HCT116 (cell line): ENCODE data around the gene DCP2. TPM values are rescaled to one million over a fixed set of nuclear protein-coding genes. Genes with fewer than 3 reads are reported as not detected.

ENCODE experiments used
- ATAC-seq: fragments of 200-7000 bp; cut with Tn5 transposase; 2 replicates; pipeline ENCODE4 v1.9.1; 2020; ENCODE audit warnings: mild to moderate bottlenecking, moderate library complexity
- BruUV-seq: library from RNA; stranded (reverse); fragments of 400-500 nt; replicated peaks from 2 replicates; lab custom pipeline; 2021; lab: Mats Ljungman, UMichigan
- CTCF ChIA-PET: fragments of 300-600 bp; sonication (Branson Sonifier 250); formaldehyde crosslinking; loops from one replicate; lab custom pipeline; 2021; ENCODE audit warnings: antibody characterized with exemption; lab: Charles Lee
- POLR2A ChIA-PET: fragments of 300-600, 350-600 bp; sonication (Branson Sonifier 250); formaldehyde crosslinking; loops from one replicate; lab custom pipeline; 2021; ENCODE audit warnings: antibody characterized with exemption; lab: Charles Lee
- RAD21 ChIA-PET, 2 experiments: fragments of 300-600 bp; sonication (Branson Sonifier 250); formaldehyde crosslinking; loops; one replicate each; lab custom pipeline; 2023; ENCODE audit warnings: low total read pairs in 2 of 2; ENCODE audit not compliant: uncharacterized antibody in 2 of 2, unreplicated experiment in 2 of 2, low non-redundant PET in 1 of 2; lab: Charles Lee
- DNase-seq: peaks from one replicate; pipeline ENCODE4 v3.0.0-alpha.2; 2010; ENCODE audit warnings: low read depth, low spot score
- H2AFZ ChIP-seq: fragments of 200-600 bp; shearing (Covaris generic), sonication (generic); 2 replicates; pipeline ENCODE4 v1.6.1; 2017; ENCODE audit warnings: low read depth, mixed run types, mixed read lengths, antibody characterized with exemption, low read length; ENCODE audit not compliant: poor library complexity, severe bottlenecking
- H3K27ac ChIP-seq: 2 replicates; pipeline ENCODE4 v1.5.1; 2012; ENCODE audit warnings: low read depth, low read length
- H3K27me3 ChIP-seq: fragments of 200-600 bp; sonication (generic); 2 replicates; pipeline ENCODE4 v1.6.1; 2016; ENCODE audit warnings: mixed run types, low read length, mixed read lengths; ENCODE audit not compliant: insufficient read depth
- H3K36me3 ChIP-seq, 2 experiments: fragments of 200-500 bp in 1 of 2; fragments of 200-600 bp in 1 of 2; sonication (Bioruptor generic) in 1 of 2; sonication (generic) in 1 of 2; 2 replicates each; pipeline versions ENCODE4 v1.5.1 to v1.6.1; 2014 to 2016; ENCODE audit warnings: low read length in 2 of 2, inconsistent platforms in 1 of 2, mixed read lengths in 1 of 2, mixed run types in 1 of 2; ENCODE audit not compliant: insufficient read depth in 2 of 2, control insufficient read depth in 1 of 2
- H3K4me1 ChIP-seq, 2 experiments: fragments of 200-600 bp in 1 of 2; sonication (generic) in 1 of 2; 2 replicates each; pipeline versions ENCODE4 v1.5.1 to v1.6.1; 2012 to 2017; ENCODE audit warnings: low read length in 2 of 2, inconsistent platforms in 1 of 2, mild to moderate bottlenecking in 1 of 2, mixed read lengths in 1 of 2, mixed run types in 1 of 2, moderate library complexity in 1 of 2; ENCODE audit not compliant: insufficient read depth in 2 of 2, control insufficient read depth in 1 of 2
- H3K4me2 ChIP-seq: fragments of 200-600 bp; sonication (generic); 2 replicates; pipeline ENCODE4 v1.6.1; 2017; ENCODE audit warnings: mixed run types, low read length, mixed read lengths
- H3K4me3 ChIP-seq, 2 experiments: fragments of 200-600 bp in 1 of 2; sonication (generic) in 1 of 2; replicated peaks in 1 of 2; 2 replicates each; pipeline ENCODE4 v1.5.1; 2011 to 2016; ENCODE audit warnings: low read length in 2 of 2, control low read depth in 1 of 2, low read depth in 1 of 2, mild to moderate bottlenecking in 1 of 2, mixed read lengths in 1 of 2, mixed run types in 1 of 2
- H3K79me2 ChIP-seq: fragments of 200-600 bp; sonication (generic); 2 replicates; pipeline ENCODE4 v1.6.1; 2017; ENCODE audit warnings: mild to moderate bottlenecking, mixed run types, low read length, moderate library complexity, mixed read lengths; ENCODE audit not compliant: insufficient read depth
- H3K9ac ChIP-seq: fragments of 200-600 bp; sonication (generic); 2 replicates; pipeline ENCODE4 v1.6.1; 2016; ENCODE audit warnings: low read length, mixed read lengths
- H3K9me2 ChIP-seq: fragments of 200-600 bp; sonication (generic), shearing (Covaris generic); 2 replicates; pipeline ENCODE4 v1.6.1; 2017; ENCODE audit warnings: mixed run types, mild to moderate bottlenecking, moderate library complexity; ENCODE audit not compliant: insufficient read depth
- H3K9me3 ChIP-seq, 2 experiments: fragments of 200-500 bp in 1 of 2; fragments of 200-600 bp in 1 of 2; sonication (Bioruptor generic) in 1 of 2; sonication (generic) in 1 of 2; 2 replicates each; pipeline ENCODE4 v1.6.1; 2014 to 2017; ENCODE audit warnings: low read length in 2 of 2, mixed read lengths in 2 of 2, inconsistent platforms in 1 of 2, low read depth in 1 of 2, mild to moderate bottlenecking in 1 of 2, mixed run types in 1 of 2, moderate library complexity in 1 of 2; ENCODE audit not compliant: control insufficient read depth in 1 of 2, insufficient read depth in 1 of 2
- H4K20me1 ChIP-seq: fragments of 200-600 bp; sonication (generic), shearing (Covaris generic); 2 replicates; pipeline ENCODE4 v1.6.1; 2017; ENCODE audit warnings: mixed run types, mild to moderate bottlenecking, moderate library complexity; ENCODE audit not compliant: insufficient read depth
- EGR1 ChIP-seq: IDR thresholded peaks from 2 replicates; pipeline ENCODE4 v1.6.1; 2012; ENCODE audit warnings: low read depth
- EZH2 ChIP-seq: fragments of 200-600 bp; sonication (generic); IDR thresholded peaks from 2 replicates; pipeline ENCODE4 v1.6.1; 2017; ENCODE audit warnings: antibody characterized with exemption, mixed run types
- FOSL1 ChIP-seq: IDR thresholded peaks from 2 replicates; pipeline ENCODE4 v1.6.1; 2012; ENCODE audit warnings: low read depth
- JUND ChIP-seq: IDR thresholded peaks from 2 replicates; pipeline ENCODE4 v1.6.1; 2012
- POLR2A ChIP-seq: IDR thresholded peaks from 2 replicates; pipeline ENCODE4 v1.7.0; 2011; ENCODE audit warnings: borderline replicate concordance; ENCODE audit not compliant: insufficient read depth, insufficient read length; ENCODE audit errors: extremely low read depth
- SP1 ChIP-seq: IDR thresholded peaks from 2 replicates; pipeline ENCODE4 v1.6.1; 2012; ENCODE audit warnings: low read depth
- TCF7L2 ChIP-seq: IDR thresholded peaks from 2 replicates; pipeline ENCODE4 v1.7.0; 2011; ENCODE audit warnings: borderline replicate concordance, inconsistent platforms; ENCODE audit not compliant: insufficient read depth, insufficient read length; ENCODE audit errors: extremely low read depth
- YY1 ChIP-seq: IDR thresholded peaks from 2 replicates; pipeline ENCODE4 v1.6.1; 2011; ENCODE audit warnings: low read length, low read depth, moderate library complexity, mild to moderate bottlenecking; ENCODE audit not compliant: insufficient replicate concordance; ENCODE audit errors: extremely low read depth
- ZNF274 ChIP-seq: fragments of 200-500 bp; sonication (Bioruptor generic); IDR thresholded peaks from 2 replicates; pipeline ENCODE4 v1.6.1; 2014; ENCODE audit warnings: mild to moderate bottlenecking, low read depth, low read length, inconsistent platforms
- intact Hi-C: fragments of 100-400 bp; cut with micrococcal nuclease; formaldehyde crosslinking; loops from 2 replicates; pipeline ENCODE4 v1.10.0; 2022
- total RNA-seq: library from RNA; stranded (reverse); gene quantifications from one replicate; pipeline ENCODE4 v1.2.1, GENCODE V29; 2021; ENCODE audit not compliant: unreplicated experiment
- TF ChIP-seq, protein P1 (sequence below): IDR thresholded peaks from 2 replicates; pipeline ENCODE4 v1.6.1; 2012; ENCODE audit warnings: low read depth
- TF ChIP-seq, protein P2 (sequence below): IDR thresholded peaks from 2 replicates; pipeline ENCODE4 v1.6.1; 2012
- TF ChIP-seq, protein P3 (sequence below): IDR thresholded peaks from 2 replicates; pipeline ENCODE4 v1.6.1; 2012

The DCP2 gene
- total RNA-seq, 1 experiment from 2014 or later, result 57.1 TPM

DNA sequence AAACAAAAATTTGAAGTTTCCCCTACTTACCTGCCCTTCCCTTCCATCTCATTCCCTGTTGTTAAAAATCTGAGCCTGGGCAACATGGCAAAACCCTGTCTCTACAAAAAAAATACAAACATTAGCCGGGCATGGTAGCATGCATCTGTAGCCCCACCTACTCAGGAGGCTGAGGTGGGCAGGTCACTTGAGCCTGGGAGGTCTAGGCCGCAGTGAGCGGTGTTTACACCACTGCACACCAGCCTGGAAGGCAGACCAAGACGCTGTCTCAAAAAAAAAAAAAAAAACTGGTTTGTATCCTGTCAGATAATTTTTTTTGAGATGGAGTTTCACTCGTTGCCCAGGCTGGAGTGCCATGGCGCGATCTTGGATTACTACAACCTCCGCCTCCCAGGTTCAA lies 38.3 kb upstream of the DCP2 start:
- TF ChIP-seq POLR2A, result no peak
- TF ChIP-seq, protein P1, sequence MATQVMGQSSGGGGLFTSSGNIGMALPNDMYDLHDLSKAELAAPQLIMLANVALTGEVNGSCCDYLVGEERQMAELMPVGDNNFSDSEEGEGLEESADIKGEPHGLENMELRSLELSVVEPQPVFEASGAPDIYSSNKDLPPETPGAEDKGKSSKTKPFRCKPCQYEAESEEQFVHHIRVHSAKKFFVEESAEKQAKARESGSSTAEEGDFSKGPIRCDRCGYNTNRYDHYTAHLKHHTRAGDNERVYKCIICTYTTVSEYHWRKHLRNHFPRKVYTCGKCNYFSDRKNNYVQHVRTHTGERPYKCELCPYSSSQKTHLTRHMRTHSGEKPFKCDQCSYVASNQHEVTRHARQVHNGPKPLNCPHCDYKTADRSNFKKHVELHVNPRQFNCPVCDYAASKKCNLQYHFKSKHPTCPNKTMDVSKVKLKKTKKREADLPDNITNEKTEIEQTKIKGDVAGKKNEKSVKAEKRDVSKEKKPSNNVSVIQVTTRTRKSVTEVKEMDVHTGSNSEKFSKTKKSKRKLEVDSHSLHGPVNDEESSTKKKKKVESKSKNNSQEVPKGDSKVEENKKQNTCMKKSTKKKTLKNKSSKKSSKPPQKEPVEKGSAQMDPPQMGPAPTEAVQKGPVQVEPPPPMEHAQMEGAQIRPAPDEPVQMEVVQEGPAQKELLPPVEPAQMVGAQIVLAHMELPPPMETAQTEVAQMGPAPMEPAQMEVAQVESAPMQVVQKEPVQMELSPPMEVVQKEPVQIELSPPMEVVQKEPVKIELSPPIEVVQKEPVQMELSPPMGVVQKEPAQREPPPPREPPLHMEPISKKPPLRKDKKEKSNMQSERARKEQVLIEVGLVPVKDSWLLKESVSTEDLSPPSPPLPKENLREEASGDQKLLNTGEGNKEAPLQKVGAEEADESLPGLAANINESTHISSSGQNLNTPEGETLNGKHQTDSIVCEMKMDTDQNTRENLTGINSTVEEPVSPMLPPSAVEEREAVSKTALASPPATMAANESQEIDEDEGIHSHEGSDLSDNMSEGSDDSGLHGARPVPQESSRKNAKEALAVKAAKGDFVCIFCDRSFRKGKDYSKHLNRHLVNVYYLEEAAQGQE, result no peak
- no peak for TF ChIP-seq SP1
- no peak for ATAC-seq
- Histone ChIP-seq H3K27me3 (no peaks in the 10 kb centered on the region), H3K9ac (no peak overlapping the region), H3K4me2 (no peak overlapping the region), H3K4me1 (no peaks in the 10 kb centered on the region), H3K27ac (no peak overlapping the region), H3K9me2 (no peaks in the 10 kb centered on the region), H4K20me1 (no peaks in the 10 kb centered on the region), H3K36me3 (no peaks in the 10 kb centered on the region), H3K4me3 (no peak overlapping the region), H3K9me3 (no peaks in the 10 kb centered on the region), H2AFZ (no peak overlapping the region), H3K79me2 (no peaks in the 10 kb centered on the region)
- intact Hi-C loops, result no loop called here
- RAD21 ChIA-PET, result no interaction called here
- POLR2A ChIA-PET, result no interaction called here
- no TSS peak for BruUV-seq
- CTCF ChIA-PET, result no interaction called here
- no peak for DNase-seq

DNA sequence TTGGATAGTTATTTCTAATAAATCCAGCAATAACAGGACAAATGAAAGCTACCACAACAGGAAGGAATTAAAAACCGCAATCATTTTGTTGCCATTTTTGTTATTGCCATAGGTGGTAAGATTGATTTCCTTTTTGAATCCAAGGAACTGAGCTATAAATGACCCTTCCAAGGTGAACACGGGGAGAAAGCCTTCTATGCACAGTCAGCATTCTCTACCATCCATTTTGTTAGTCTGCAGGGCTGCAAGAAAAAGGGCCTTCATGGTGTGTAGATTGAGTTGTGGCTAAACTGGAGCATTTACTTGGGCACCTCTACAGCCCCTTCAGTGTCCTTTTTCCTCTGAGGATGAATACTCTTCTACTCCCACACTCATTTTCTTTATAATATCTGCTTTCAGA lies 35.9 kb upstream of the DCP2 start:
- no TSS peak for BruUV-seq
- no peaks in the 10 kb centered on the region for H3K9me2 ChIP-seq
- no peak overlapping the region for H3K27ac ChIP-seq
- intact Hi-C loops, result no loop called here
- no peak for DNase-seq
- no peaks in the 10 kb centered on the region for H3K9me3 ChIP-seq
- H3K4me3 ChIP-seq, result no peak overlapping the region
- ATAC-seq, result no peak
- RAD21 ChIA-PET, result no interaction called here
- no peaks in the 10 kb centered on the region for H3K4me1 ChIP-seq
- H3K79me2 ChIP-seq, result no peaks in the 10 kb centered on the region
- no peak overlapping the region for H2AFZ ChIP-seq
- CTCF ChIA-PET, result no interaction called here
- no peaks in the 10 kb centered on the region for H4K20me1 ChIP-seq
- no peak overlapping the region for H3K4me2 ChIP-seq
- POLR2A ChIA-PET, result no interaction called here
- H3K36me3 ChIP-seq, result no peaks in the 10 kb centered on the region
- no peak overlapping the region for H3K9ac ChIP-seq
- H3K27me3 ChIP-seq, result no peaks in the 10 kb centered on the region
- TF ChIP-seq JUND (no peak), FOSL1 (no peak), EZH2 (no peak), TCF7L2 (no peak), EGR1 (no peak), ZNF274 (no peak), SP1 (no peak), YY1 (no peak)
- TF ChIP-seq, protein P2, sequence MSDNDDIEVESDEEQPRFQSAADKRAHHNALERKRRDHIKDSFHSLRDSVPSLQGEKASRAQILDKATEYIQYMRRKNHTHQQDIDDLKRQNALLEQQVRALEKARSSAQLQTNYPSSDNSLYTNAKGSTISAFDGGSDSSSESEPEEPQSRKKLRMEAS, result no peak
- TF ChIP-seq, protein P3, sequence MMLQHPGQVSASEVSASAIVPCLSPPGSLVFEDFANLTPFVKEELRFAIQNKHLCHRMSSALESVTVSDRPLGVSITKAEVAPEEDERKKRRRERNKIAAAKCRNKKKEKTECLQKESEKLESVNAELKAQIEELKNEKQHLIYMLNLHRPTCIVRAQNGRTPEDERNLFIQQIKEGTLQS, result no peak
- TF ChIP-seq, protein P1, result no peak
